Non-pigmented ciliary epithelial cell (primary cell): ENCODE measurements around the gene SMIM43.
"Not testable (repeated sequence)": the region's sequence is repeated elsewhere in the genome, so short reads cannot be mapped to it uniquely, and the experiment has no call there.

Source experiments
- DNase-seq: peaks from one replicate; pipeline ENCODE4 v3.0.0-alpha.2; 2010; ENCODE audit warnings: low read depth

The SMIM43 gene

DNA sequence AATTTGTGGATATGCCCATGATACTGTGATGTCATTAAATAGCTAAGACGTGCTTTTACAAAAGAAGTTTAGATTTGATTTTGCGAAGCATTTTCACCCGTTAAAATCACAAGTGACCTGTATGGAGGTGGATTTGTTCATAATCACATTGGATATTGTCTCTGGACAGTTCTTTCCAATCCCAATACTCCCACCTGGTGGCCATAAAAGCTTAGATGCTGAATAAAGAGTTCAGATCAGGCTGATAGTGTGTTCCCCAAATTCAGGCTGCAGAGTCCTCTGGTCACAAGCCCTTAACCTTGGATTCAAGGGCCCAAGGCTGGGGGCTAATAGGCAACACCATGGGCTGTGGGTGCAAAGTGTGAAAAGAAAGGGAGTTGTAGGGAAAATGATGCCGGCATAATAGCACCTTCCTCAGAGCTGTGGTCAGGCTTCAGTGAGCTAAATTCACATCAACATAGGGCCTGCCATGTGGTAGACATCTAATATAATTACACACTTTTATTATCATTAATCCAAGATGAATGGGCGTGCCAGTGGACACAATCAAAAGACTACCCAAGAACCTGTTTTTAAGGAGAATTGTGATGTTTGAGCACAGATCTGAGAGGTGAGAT is 28.1 kb downstream of the SMIM43 start:
- no peak for DNase-seq

DNA sequence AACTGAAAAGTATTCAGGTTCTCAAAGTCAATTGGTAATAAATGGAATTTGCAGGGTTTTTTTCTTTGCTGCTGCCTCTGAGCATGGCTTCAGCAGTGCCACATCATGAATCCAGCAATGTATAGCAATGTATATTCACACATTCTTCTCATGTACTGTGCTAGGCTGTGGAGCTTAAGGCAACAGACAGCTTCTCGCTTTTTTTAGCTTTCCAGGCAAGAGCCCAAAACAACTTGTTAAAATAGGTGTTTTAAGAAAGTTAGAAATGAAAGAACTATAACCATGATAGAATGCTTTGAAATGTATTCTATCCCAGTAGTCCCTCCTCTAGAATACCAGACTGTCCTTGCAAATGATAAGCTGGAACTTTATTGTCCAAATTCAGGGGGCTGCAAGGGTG is 30.4 kb downstream of the SMIM43 start:
- no peak for DNase-seq

DNA sequence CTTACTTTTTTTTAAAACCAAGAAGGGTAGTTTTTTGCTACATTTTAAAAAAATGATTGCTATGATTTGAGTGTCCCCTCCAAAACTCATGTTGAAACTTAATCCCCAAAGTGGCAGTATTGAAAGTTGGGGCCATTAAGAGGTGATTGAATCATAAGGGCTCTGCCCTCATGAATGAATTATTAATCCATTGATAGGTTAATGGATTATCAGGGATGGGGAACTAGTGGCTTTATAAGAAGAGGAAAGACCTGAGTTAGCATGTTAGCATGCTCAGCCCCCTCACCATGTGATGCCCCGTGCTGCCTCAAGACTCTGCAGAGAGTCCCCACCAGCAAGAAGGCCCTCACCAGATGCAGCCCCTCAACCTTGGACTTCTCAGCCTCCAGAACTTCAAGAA is 31.0 kb downstream of the SMIM43 start:
- no peak for DNase-seq

DNA sequence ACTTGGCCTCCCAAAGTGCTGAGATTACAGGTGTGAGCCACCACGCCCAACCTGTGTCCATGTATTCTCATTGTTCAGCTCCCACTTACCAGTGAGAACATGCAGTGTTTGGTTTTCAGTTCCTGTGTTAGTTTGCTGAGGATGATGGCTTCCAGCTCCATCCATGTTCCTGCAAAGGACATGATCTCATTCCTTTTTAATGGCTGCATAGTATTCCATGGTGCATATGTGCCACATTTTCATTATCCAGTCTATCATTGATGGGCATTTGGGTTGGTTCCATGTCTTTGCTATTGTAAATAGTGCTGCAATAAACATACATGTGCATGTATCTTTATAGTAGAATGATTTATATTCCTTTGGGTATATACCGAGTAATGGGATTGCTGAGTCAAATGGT is 35.2 kb downstream of the SMIM43 start:
- not testable (repeated sequence) for DNase-seq

DNA sequence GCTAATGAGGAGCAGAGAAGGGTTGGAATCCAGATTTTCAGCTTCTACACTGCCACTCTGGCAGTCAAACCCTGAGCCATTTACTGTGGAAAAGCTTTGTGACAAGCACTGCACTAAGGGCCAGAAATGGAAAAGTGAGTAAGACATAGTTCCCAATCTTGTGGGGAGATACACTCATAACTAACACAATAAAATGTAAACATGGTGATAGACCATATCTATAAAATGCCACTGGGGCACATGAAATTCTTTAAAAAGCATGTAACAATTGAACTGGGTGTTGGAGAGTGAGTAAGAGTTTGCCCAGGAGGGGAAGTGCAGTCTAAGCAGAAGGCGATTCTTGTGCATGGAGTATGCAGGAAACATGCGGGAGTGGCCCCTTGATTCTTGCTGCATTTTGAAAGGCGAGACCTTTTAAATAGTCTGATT is 36.2 kb downstream of the SMIM43 start:
- DNase-seq = peak; percentile 67

DNA sequence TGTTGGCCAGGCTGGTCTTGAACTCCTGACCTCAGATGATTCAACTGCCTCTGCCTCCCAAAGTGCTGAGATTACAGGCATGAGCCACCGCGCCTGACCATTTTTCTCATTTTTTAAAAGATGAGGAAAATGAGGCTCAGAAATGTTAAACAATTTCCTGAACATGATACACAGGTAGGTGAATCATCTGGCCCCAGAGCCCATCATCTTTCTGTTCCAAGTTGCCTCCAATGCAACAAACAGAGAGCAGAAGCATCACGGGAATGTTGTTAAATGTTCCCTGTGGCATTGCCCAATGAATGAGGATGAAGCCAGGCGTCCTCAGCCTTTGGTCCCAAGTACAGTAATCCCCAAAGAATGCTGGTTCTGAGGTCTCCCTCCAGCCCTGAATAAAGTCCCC is 36.9 kb downstream of the SMIM43 start:
- DNase-seq = peak; percentile 76

DNA sequence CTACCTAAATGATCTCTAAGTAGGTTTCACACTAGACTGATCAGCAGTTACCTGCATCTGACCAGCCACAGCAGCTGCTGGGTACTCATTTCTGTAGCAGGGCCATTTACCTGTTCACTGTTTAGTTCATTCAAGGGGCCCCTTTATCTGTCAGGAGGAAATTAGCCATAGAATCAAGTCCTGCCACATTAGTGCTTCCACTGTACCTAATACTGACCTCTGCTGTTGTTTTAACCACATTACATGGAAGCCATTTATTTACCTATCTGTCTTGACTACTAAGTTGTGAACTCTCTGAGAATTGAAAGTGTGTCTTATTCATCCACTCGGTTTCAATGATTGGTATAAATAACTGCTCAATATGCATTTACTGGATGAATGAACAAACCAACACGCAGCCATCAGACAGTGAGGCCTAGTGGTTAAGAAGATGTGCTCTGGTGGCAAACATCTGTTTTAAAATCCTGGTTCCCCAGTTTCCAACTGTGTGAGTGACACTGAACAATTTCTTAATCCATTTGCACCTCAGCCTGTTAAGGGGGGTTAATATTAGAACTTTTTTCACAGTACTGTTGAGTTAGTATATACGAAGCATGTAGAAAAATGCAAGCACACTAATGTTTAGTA is 38.2 kb downstream of the SMIM43 start:
- DNase-seq = no peak

DNA sequence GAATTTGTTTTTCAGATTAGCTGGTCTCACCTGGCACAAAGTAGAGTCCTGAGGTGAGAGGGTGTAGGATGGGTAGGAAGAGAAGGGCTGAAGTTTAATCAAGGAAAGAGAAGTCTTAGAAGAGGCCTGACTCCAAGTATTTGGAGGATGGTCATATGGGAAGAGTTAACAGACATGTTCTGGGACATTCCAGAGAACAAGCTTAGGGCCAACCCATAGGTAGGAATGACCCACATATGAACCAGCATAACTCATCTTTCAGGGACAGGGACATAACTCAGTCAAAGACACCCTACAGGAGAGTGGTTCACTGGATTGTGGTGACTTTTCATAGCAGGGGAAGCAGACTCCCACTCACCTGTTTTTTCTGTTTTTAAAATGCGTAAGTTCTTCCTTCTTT is 40.3 kb downstream of the SMIM43 start:
- DNase-seq = no peak

DNA sequence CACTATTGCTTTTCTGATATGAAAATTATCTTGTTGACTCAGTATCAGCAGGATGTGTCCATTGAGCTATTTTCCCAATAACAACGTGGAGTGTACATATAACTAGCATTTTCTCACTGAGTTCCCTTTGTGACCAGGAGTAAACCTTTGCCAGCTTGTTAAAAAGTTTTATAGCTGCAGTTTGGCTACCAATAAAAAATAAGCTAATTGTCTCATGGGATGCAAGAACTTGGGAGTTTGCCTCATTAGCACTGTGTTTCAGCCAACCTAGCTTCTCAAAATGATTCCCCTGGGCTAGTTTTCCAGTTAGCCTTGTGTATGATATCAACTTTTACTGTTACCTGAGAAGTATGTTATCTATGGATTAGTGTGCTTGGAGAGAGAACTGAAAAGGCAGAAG is 43.3 kb downstream of the SMIM43 start:
- DNase-seq = no peak

DNA sequence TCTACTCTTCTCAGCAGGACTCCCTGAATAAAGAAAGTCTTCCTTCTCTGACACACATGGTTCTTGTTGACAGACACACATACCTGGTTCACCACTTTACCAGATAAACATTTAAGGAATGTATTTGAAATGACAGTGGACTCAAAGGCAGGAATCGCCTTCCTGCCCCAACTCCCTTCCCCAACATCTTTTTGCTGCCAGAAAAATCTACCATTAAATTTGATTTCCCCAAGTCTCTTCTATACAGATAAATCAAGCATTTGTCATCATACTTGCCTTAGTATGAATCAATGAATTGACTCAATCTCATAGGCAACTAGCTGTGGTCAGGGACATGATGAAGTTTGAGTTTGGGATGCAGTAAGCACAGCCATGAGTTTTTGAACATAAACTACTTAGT is 44.9 kb downstream of the SMIM43 start:
- no peak for DNase-seq

DNA sequence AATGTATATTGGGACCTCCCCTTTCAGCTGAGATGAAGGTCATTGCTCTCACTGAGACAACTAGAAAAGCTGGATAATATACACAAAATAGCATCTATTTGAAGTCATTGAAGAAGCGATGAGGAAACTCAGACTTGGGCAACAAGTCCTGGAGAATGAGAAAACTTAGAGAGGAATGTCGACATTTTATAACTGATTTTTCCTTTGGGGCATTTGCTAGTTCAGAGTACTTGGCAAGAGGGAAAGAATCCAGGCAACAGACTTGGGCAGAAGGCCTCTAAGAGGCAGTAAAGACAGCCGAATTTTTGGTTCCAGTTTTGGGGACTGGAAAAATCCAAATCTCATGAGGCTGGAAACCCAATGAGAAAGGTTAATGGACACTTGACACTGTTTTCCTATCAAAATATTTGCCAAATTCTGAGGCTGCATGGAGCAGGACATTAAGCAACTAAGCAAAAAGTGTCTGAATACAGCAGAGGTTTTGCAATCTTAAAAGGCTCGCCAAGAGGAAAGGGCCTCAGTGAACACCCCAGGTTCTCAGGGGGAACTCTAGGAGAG is 47.2 kb downstream of the SMIM43 start:
- DNase-seq = no peak

DNA sequence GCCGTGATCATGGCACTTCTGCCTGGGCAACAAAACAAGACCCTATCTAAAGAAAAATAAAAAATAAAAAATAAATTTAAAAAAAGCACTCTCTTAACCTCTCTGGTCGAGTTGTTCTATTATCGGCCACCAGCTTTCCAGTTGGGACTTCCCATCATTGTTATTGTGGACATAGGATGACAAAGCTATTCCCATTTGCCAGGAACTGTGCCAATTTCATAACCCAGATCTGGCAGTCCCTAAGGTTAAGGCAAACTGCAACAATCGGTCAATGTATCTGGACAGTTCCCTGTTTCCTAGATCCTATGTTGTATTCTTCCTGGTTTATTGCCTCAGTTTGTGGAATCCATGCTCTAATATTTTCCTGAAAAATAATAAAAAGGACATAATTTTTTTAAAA is 50.4 kb downstream of the SMIM43 start:
- DNase-seq = no peak

DNA sequence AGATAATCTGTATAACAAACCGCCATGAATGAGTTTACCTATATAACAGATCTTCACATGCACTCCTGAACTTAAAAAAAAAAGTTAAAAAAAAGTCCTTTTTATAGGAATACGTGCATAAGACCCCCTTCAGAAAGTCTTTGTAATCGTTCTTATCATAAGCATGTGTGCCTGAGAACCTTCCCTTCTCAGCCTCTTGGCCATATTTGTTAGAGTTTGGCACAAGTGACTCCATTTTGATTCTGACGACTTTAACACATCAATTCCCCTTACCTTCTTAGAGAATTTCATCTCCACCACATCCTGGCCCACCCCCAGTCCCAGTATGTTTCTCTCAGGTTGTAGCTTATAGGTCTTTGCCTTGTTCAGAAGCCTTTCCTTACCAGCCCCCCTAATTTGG is 52.2 kb downstream of the SMIM43 start:
- no peak for DNase-seq

DNA sequence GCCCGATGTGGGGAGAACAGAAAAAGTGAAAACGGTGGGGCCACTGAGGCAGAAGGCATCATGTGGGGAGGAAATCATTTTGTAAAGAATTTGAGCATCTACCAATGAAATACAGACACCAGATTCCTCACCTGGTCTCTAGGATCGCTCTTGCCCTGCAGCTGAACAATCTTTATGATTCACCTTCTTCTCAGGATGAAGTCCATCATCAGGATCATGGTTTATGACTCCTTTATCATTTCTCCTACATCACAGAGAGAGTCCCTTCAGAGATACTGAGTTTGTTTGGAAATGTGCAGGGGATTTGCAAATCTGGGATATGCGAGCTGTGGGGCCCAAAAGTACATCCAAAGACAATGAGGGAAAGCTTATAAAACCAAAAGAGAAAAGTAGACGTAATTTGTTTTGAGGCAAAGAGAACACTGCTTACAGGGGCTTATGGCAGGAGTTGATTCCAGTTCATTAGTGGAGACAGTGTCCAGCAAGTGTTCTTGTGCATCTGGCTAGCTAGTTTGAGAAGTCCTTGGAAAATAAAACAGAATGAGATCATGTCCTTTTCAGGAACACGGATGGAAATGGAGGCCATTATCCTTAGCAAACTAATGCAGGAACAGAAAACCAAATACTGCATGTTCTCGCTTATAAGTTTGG is 52.8 kb downstream of the SMIM43 start:
- DNase-seq = no peak

DNA sequence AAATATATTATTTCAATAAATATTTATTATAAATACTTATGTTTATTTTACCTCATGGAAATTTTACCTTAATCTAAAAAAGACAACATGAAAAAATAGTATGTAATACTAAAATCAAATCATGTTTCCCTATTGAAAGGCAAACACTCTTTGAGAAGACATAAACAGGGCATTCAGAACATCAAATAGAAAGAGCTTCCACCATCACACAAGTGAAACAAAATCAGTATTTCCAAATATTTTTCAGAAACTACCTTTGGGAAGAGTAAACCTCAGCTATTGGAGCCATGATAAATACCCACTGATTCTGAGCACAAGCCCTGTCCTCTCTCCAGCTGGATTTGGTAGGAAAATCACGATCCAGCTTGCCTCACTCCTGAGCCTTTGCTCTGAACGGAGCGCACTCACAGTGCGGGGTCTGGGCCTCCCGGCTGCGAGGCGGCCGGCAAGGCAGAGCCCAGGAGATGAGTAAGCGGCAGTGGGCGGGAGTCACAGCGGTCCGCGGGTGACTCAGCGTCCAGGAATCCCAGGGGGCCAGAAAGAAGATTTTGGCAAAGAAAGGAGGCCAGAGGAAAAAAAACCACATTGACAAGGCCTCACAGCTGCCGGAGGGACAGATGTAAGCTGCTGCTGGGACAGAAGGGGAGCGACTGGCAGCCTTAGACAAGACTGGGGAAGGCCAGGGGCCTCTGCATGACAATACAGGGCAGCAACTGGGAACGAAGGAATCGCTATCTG is 53.5 kb downstream of the SMIM43 start:
- peak; percentile 85 for DNase-seq

DNA sequence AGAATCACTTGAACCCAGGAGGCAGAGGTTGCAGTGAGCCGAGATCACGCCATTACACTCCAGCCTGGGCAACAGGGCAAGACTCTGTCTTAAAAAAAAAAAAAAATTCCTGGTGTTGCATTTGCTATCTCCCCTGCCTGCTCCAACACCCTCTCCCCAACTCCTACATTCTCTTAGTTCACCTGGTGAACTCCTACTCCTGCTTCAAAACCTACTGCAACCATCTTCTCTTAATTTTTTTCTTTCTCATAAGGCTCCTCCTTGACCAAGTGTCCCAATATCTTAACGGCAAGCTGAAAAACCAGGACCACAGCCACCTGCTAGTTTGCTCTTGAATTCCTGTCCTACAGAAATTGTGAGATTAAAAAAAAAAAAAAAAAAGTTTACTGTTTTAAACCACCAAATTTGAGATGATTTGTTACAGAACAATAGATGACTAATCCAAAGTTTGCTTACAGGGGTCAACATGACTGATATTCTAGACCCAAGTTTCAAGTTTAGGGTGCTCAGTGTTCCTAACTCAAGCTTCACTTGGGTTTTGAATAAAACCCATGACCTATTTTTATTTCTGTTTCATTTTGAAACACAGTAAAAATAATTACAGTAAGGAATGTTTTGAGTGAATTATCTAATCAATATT is 55.1 kb downstream of the SMIM43 start:
- no peak for DNase-seq
